Choroid plexus epithelial cell (primary cell): ENCODE results near the gene GLRX.
A peak's percentile ranks its signal among the peaks of the same experiment; 100 is the strongest.

Experiments used
- DNase-seq: peaks from one replicate; pipeline ENCODE4 v3.0.0-alpha.2; 2010; ENCODE audit warnings: low read depth
- H3K4me3 ChIP-seq: 2 replicates; pipeline ENCODE4 v1.5.1; 2011; ENCODE audit warnings: low read depth, mild to moderate bottlenecking, control low read depth, low read length, moderate library complexity
- CTCF ChIP-seq: conservative IDR thresholded peaks from 2 replicates; pipeline ENCODE4 v1.5.1; 2011; ENCODE audit warnings: low read depth, mild to moderate bottlenecking, control low read depth, inconsistent platforms, low read length, moderate library complexity

The GLRX gene

GRCh38 chr5:95779611-95780010 lies 42.9 kb downstream of the GLRX start:
- no peak overlapping the region for H3K4me3 ChIP-seq
- peak; percentile 64 for DNase-seq
- no peak for TF ChIP-seq CTCF

GRCh38 chr5:95778713-95779436 lies 43.7 kb downstream of the GLRX start:
- no peak overlapping the region for H3K4me3 ChIP-seq
- DNase-seq: no peak
- no peak for TF ChIP-seq CTCF

- TF ChIP-seq CTCF: no peak
- peak; percentile 75 for DNase-seq
- no peak overlapping the region for H3K4me3 ChIP-seq
Measured at GRCh38 chr5:95777441-95777840, 45.1 kb downstream of the GLRX start.

- H3K4me3 ChIP-seq: no peak overlapping the region
- TF ChIP-seq CTCF: no peak
- peak; percentile 90 for DNase-seq
Measured at GRCh38 chr5:95773335-95774059, 49.0 kb downstream of the GLRX start.

- no peak for DNase-seq
- TF ChIP-seq CTCF: no peak
Measured at GRCh38 chr5:95771892-95772291, 50.6 kb downstream of the GLRX start.

GRCh38 chr5:95770830-95771708 lies 51.5 kb downstream of the GLRX start:
- no peak for TF ChIP-seq CTCF
- H3K4me3 ChIP-seq: no peak overlapping the region
- peak; percentile 77 for DNase-seq

More at GRCh38 chr5:95771892-95772291, 50.6 kb downstream of the GLRX start:
- H3K4me3 ChIP-seq: no peak overlapping the region
